K562 treated with DMSO at 1 percent for 48 hours (cell line): Measurements from ENCODE around the gene PHF19. TPM values are rescaled to one million over a fixed set of nuclear protein-coding genes. Genes with fewer than 3 reads are reported as not detected.

Experiments used
- total RNA-seq: library from RNA; unstranded; fragments of 300-600 nt; gene quantifications from 2 replicates; pipeline ENCODE4 v1.2.3, GENCODE V29; 2022; ENCODE audit warnings: low replicate concordance; ENCODE audit errors: extremely low read depth

PHF19 gene
- total RNA-seq, result 665 TPM in 1 of 2 replicates, not detected in the other

DNA sequence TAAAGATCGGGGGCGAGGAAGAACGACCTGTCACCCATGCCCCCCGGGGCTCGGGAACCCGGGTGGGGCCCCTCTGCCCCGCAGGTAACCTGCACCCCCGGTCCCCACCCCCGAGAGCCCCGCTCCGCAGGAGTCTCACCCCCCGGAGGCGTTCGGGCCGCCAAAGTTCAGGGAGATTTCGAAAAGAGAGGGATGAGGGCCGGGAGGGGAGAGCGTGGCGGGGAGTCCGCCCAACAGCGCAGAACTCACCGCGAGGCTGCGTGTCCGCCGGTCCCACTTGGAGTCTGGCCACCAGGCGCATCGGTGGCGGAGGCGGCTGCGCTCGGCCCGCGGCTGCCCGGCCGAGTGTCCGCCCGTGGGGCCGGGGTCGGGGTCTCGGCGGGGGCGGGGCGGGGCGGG lies at the start of gene PHF19:
TSS of gene PHF19 (minus strand) at position 347 of the 399 bp plus-strand sequence. CDS start 2,447 bp downstream, outside the sequence.

DNA sequence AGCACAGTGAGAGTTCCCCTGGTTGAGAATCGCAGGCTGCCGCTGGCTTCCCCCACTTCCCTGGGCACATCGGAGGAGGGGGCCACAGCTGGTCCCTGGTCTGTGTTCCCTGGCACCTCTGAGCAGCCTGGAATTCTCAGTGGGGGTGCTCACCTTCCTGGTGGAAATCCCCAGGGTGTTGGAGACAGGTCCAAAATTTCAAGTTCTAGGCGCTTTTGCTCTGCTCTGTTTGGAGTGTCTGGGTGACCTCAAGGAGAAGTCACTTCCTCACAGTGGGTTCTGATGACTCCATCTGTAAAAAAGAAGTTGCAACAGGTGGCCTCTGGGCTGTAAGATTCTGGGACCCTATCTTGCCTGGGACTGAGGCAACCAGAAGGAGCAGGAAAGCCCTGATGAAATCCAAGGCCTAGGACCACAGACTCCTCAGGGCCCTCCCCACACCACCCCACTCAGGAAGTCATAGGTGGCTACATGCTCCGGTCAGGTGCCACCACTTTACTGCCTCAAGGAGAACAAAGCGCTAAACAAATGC lies 49.5 kb upstream of the PHF19 start, which contains the start of gene TRAF1:
TSS of gene TRAF1 (minus strand) at position 400 of the 532 bp plus-strand sequence. CDS start 721 bp downstream, outside the sequence.

DNA sequence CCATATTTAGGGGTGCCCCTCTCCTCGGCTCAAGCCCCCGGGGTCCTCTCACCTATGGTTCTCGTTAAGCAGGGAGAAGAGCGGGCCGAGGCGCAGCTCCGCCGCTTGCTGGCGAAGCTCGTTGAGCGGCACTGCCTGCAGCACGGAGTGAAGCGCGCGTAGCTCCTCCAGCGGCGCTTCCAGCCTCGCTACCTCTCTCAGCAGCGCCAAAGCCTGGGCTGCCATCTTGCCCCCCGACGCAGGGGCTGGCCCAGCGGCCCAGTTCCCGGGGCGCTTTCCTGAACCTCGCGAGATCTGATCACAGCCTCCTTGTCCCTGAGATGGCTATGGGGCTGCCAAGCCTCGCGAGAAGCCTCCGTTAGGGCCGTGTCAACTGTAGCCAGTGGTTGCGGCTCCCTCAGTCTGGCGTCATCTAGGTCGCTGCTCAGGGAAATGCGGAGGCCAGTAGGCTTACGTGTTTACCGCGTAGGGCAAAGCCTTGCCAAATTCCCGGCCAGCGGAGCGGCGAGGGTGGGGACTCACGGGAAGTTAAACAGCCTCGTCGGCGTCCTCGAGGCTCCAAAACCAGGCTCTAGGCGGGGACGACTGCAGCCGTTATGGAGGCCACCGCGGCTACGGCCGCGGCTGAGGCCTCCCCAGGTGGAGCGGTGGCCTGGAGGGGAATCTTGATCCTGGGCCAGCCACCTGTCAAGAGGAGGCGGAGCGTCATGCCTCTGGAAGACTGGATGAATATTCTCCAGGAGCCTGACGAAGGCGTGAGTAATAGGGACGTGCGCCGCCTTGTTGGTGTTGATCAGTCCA lies 34.1 kb downstream of the PHF19 start, which contains the start of gene PSMD5:
TSS of gene PSMD5 (minus strand) at position 238 of the 801 bp plus-strand sequence. CDS start at position 225, 13 bp downstream.

Other genes with a start within 250 kb of the PHF19 start
- not detected in 2 replicates for gene MEGF9, start 162.7 kb downstream of the PHF19 start, total RNA-seq
- 299 TPM in 1 of 2 replicates, not detected in the other for gene FBXW2, start 83.8 kb downstream of the PHF19 start, total RNA-seq
- not detected in 2 replicates for gene PSMD5, start 34.3 kb downstream of the PHF19 start, total RNA-seq
- gene TRAF1, start 49.6 kb upstream of the PHF19 start, total RNA-seq, result not detected in 2 replicates
- gene C5, start 173.1 kb upstream of the PHF19 start, total RNA-seq, result not detected in 2 replicates
- not detected in 2 replicates for gene CNTRL, start 197.8 kb upstream of the PHF19 start, total RNA-seq